Left kidney (tissue), 2 donors: ENCODE data around the gene SYTL3. TPM values are rescaled to one million over a fixed set of nuclear protein-coding genes. Genes with fewer than 3 reads are reported as not detected.
"Not testable (repeated sequence)": the region's sequence is repeated elsewhere in the genome, so short reads cannot be mapped to it uniquely, and the experiment has no call there.

Experiments
- DNase-seq: peaks from one replicate; pipeline ENCODE4 v3.0.0-alpha.2; 2013
- polyA plus RNA-seq: library from polyadenylated mRNA; unstranded; fragments of 120-200 nt; gene quantifications from one replicate; pipeline ENCODE4 v1.2.1, GENCODE V29; 2013; ENCODE audit not compliant: insufficient read length

Gene SYTL3
- polyA plus RNA-seq, 1 donor = 3.4 TPM

GRCh38 chr6:158662954-158663624, 13.2 kb downstream of the SYTL3 start:
- no peak for DNase-seq

DNA sequence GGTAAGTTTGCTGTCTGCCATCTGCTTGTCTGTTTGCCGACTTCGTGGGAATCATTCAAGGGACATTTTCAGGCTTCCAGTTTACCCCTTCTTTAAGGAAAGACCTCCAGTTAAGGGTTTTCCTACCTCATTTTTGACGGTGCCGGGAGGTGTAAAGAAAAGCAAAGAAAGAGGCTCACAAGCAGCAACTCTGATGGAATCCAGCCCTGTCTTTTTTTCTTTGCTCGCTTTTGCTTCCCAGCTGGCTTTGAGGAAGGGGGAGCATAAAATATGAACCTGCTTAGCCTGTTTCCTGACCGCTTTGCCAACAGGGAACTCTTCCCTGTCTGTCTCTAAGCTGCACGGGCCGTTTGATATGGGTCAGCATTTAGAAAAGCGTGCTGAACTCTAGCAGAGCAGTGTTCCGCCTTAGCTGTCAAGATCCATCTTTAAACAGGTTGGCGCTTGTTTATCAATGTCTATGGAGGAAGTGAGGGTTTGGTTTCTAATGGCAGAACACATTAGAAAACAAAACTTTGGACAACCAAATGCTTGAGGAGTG, 13.8 kb downstream of the SYTL3 start:
- DNase-seq = no peak

- DNase-seq = no peak
These were observed 15.5 kb downstream of the SYTL3 start for GRCh38 chr6:158665332-158665731.

- DNase-seq = no peak
These were observed 16.9 kb downstream of the SYTL3 start for GRCh38 chr6:158666628-158667359.

GRCh38 chr6:158667360-158667981, 17.6 kb downstream of the SYTL3 start:
- no peak for DNase-seq

DNA sequence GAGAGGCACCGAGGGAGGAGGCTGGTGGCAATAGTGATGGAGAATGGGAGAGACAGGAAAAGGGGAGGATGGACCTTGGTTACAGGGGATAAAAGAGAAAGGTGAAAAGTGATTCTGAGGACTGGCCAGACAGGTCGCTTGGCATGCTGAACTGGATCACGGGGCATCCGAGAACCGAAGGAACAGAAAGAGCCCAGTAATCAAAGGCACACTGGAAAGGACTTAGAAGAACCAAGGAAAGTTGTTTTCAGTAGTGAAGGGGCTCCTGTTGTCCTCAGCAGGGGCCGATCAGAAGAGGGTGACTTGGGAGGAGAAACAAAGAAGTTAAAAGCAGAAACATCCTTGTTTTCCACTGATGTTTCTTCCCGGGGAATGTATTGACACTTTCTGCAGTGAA, 18.9 kb downstream of the SYTL3 start:
- no peak for DNase-seq

- DNase-seq = no peak
These were observed 19.5 kb downstream of the SYTL3 start for GRCh38 chr6:158669145-158670035.

DNA sequence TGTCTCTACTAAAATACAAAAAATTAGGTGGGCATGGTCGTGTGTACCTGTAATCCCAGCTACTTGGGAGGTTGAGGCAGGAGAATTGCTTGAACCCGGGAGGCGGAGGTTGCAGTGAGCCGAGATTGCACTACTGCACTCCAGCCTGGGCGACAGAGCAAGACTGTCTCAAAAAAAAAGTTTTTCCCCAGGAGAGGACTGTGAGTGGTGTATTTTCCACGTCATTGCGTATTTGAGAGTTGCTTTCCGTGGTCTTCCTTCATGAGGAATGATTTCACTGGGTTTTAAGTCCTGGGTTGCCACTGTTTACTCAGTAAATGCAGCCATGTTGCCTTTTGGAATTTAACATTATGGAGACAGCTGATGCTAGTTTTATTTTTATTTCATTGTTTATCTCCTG, 22.3 kb downstream of the SYTL3 start:
- not testable (repeated sequence) for DNase-seq

DNA sequence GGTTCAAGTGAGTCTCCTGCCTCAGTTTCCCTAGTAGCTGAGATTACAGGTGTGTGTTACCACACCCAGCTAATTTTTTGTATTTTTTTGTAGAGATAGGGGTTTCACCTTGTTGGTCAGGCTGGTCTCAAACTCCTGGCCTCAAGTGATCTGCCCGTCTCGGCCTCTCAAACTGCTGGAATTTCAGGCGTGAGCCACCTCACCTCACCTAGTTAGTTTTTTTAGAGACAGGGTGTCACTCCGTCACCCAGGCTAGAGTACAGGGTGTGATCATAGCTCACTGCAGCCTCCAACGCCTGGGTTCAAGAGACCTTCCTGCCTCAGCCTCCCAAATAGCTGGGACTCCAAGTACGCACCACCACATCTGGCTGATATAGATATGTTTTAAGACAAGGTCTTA, 22.9 kb downstream of the SYTL3 start:
- no peak for DNase-seq

- no peak for DNase-seq
These were observed 24.7 kb downstream of the SYTL3 start for GRCh38 chr6:158674342-158675131.

GRCh38 chr6:158677094-158677493, 27.2 kb downstream of the SYTL3 start:
- not testable (repeated sequence) for DNase-seq

- no peak for DNase-seq
These were observed 28.2 kb downstream of the SYTL3 start for GRCh38 chr6:158677906-158678578.

GRCh38 chr6:158680015-158680414, 30.2 kb downstream of the SYTL3 start:
- DNase-seq = no peak

GRCh38 chr6:158680481-158680880, 30.6 kb downstream of the SYTL3 start:
- no peak for DNase-seq

DNA sequence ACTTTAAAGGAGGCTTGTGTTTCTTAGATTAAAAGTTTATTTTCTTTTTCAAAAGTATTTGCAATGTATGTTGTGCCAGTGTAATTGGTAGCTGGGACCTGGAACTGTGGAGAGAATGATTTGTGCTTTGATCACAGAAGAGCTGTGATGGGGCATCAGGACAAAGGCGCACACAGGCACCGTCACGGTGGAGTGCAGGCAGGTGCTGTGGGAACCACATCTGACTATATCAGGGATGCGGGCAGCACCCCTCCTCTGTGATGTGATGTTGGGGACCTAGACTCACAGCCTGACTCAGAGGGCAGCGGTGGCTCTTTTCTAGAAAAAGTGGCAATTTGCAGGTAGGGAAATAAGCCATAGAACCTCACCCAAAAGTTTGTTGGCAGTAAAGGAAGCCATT, 34.5 kb downstream of the SYTL3 start:
- no peak for DNase-seq

DNA sequence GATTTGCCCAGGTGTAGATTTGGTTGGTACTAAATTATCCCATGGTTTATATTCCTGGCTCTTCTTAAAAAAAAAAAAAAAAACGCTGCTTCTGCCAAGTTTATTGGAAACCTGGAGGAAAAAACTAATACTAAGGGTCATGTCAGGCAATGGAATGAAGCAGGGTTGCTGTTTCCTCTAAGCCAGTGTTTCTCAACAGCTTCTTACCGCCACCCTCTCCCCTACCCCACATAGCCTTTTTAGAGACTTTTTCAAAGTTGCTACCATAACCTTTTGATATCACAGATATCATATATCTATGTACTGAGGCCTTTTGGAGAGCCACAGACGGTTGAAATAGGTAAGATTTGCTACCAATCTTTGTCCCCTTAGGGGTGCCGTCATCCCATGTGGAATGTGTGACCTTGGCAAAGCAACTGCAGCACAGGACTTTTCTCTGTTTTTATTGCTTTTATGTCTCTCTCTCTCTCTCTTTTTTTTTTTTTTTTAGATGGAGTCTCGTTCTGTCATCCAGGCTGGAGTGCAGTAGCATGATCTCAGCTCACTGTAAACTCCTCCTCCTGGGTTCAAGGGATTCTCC, 35.0 kb downstream of the SYTL3 start:
- DNase-seq = no peak

DNA sequence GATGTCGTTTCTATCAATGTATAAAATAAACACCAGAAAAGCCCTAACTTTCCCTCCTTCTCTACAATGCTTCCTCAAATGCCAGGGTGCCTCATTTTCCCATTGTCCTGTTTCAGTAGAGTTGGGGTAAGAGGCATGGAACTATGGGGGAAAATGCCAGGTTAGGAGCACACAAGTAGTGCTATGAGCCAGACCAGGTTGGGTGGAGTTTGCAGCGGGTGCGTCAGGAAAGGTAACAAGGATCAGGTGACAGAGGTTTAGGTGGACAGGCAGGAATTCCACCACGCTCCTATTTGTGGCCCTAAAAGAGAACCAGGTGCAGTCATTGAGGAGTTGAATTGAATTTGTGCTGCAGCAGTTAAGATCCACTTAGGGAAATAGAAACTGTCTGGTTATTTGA, 36.5 kb downstream of the SYTL3 start:
- DNase-seq = no peak

DNA sequence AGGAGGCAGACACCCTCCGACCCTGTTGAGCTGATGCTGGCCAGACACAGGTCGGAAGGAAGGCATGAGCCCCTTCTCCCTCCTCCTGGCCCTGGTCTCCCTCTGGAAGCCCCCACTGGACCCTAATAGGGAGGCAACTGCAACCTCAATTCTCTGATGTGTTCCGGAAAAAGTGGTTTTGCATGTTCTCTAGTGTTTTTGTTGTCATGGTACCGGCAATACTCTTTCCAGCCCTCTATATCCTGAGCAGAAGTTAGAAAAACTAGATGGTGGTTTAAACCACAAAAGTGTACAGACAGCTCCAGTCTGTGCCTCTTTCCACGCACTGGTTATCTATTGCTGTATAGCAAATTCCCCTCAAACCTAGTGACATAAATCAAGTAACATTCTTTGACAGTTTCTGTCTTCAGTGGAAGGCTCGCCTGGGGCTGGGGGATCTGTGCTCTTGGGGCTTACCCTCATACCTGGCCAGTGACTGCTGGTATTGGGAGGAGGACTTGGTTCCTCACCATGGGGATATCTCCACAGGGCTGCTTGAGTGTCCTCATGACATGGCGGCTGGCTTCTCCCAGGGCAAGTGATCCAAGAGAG, 37.0 kb downstream of the SYTL3 start:
- DNase-seq = no peak

GRCh38 chr6:158687506-158687905, 37.7 kb downstream of the SYTL3 start:
- DNase-seq = no peak

- no peak for DNase-seq
These were observed 39.0 kb downstream of the SYTL3 start for GRCh38 chr6:158688860-158689259.
